Measurements from ENCODE around the gene MAGEA12. TPM values are rescaled to one million over a fixed set of nuclear protein-coding genes. Genes with fewer than 3 reads are reported as not detected.
"Not testable (repeated sequence)": the region's sequence is repeated elsewhere in the genome, so short reads cannot be mapped to it uniquely, and the experiment has no call there.

MAGEA12 gene, protein sequence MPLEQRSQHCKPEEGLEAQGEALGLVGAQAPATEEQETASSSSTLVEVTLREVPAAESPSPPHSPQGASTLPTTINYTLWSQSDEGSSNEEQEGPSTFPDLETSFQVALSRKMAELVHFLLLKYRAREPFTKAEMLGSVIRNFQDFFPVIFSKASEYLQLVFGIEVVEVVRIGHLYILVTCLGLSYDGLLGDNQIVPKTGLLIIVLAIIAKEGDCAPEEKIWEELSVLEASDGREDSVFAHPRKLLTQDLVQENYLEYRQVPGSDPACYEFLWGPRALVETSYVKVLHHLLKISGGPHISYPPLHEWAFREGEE
- not detected for total RNA-seq

DNA sequence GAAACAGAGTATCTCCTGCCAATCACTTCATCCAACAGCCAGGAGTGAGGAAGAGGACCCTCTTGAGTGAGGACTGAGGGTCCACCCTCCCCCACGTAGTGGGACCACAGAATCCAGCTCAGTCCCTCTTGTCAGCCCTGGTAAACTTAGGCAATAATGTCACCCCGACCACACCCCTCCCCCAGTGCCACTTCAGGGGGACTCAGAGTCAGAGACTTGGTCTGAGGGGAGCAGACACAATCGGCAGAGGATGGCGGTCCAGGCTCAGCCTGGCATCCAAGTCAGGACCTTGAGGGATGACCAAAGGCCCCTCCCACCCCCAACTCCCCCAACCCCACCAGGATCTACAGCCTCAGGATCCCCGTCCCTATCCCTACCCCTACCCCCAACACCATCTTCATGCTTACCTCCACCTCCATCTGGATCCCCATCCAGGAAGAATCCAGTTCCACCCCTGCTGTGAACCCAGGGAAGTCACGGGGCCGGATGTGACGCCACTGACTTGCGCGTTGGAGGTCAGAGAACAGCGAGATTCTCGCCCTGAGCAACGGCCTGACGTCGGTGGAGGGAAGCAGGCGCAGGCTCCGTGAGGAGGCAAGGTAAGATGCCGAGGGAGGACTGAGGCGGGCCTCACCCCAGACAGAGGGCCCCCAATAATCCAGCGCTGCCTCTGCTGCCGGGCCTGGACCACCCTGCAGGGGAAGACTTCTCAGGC lies at the start of gene MAGEA12, which contains the start of gene CSAG1:
Gene MAGEA12 (plus strand): TSS at position 497 of the 715 bp plus-strand sequence. CDS start 2,405 bp downstream, outside the sequence.
Gene CSAG1 (minus strand): TSS at position 461 of the 715 bp plus-strand sequence. CDS start 1,261 bp downstream, outside the sequence.
- TF ChIP-seq, protein P1, sequence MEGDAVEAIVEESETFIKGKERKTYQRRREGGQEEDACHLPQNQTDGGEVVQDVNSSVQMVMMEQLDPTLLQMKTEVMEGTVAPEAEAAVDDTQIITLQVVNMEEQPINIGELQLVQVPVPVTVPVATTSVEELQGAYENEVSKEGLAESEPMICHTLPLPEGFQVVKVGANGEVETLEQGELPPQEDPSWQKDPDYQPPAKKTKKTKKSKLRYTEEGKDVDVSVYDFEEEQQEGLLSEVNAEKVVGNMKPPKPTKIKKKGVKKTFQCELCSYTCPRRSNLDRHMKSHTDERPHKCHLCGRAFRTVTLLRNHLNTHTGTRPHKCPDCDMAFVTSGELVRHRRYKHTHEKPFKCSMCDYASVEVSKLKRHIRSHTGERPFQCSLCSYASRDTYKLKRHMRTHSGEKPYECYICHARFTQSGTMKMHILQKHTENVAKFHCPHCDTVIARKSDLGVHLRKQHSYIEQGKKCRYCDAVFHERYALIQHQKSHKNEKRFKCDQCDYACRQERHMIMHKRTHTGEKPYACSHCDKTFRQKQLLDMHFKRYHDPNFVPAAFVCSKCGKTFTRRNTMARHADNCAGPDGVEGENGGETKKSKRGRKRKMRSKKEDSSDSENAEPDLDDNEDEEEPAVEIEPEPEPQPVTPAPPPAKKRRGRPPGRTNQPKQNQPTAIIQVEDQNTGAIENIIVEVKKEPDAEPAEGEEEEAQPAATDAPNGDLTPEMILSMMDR (IDR thresholded peaks at IDR 0.05), result no peak
- no peak for ATAC-seq (ENCODE audit: low FRiP score)
- no peak for DNase-seq (ENCODE audit: low spot score)

DNA sequence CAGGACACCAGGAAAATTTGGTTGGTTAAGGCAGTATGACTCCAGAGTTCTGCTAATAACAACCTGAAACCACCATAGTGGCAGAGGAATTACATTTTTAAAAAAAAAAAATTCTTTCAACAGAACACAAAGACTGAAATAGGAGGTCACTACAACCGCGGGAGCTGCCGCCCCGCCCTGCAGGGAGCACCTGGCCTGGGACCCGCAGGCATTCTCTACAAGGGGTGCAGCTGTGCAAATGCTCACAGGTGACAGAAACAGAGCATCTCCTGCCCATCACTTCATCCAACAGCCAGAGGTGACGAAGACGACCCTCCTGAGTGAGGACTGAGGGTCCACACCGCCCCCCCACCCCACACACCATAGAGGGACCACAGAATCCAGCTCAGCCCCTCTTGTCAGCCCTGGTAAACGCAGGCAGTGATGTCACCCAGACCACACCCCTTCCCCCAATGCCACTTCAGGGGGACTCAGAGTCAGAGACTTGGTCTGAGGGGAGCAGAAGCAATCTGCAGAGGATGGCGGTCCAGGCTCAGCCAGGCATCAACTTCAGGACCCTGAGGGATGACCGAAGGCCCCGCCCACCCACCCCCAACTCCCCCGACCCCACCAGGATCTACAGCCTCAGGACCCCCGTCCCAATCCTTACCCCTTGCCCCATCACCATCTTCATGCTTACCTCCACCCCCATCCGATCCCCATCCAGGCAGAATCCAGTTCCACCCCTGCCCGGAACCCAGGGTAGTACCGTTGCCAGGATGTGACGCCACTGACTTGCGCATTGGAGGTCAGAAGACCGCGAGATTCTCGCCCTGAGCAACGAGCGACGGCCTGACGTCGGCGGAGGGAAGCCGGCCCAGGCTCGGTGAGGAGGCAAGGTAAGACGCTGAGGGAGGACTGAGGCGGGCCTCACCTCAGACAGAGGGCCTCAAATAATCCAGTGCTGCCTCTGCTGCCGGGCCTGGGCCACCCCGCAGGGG lies 35.3 kb upstream of the MAGEA12 start, which contains the start of gene MAGEA3:
Gene MAGEA3 (plus strand): TSS at position 843 of the 980 bp plus-strand sequence. CDS start 2,039 bp downstream, outside the sequence.
- DNase-seq (ENCODE audit: low spot score); ATAC-seq (ENCODE audit: low FRiP score): not testable (repeated sequence)

DNA sequence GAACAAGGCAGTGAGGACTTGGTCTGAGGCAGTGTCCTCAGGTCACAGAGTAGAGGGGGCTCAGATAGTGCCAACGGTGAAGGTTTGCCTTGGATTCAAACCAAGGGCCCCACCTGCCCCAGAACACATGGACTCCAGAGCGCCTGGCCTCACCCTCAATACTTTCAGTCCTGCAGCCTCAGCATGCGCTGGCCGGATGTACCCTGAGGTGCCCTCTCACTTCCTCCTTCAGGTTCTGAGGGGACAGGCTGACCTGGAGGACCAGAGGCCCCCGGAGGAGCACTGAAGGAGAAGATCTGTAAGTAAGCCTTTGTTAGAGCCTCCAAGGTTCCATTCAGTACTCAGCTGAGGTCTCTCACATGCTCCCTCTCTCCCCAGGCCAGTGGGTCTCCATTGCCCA lies 33.2 kb upstream of the MAGEA12 start:
- not testable (repeated sequence) for ATAC-seq (ENCODE audit: low FRiP score); DNase-seq (ENCODE audit: low spot score)

DNA sequence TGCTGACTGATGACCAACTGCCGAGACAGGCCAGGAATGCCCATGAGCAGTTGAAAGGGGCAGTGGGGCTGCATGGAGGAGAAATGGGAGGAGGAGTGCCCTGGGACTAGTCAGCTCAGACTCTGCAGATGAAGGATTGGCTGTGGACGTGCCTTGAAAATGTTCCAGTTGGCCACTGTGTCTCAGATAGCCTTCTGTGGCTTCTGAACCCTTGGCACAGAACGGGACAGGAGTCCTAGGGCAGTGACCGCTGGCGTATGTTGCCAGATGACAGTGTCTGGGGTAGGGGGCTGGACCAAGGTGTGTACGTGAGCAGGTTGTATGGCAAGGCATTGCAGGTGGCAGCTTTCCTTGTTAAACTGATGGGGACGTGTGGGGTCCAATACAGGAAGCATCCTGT lies 27.1 kb upstream of the MAGEA12 start:
- not testable (repeated sequence) for DNase-seq (ENCODE audit: low spot score); ATAC-seq (ENCODE audit: low FRiP score)

DNA sequence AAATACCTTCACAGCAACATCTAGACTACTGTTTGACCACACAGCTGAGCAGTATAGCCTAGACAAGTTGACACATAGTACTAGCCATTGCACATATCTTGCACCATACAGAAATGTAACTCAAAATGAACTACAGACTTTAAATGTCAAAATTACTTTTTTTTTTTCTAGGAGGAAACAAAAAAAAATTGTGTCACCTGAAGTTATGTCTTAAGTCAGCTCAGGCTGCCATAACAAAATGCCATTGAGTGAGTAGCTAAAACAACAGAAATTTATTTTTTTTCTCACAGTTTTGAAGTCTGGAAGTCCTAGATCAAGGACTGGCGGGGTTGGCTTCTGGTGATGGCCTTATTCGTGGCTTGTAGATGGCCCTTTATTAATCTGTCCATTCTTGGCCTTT lies 24.4 kb upstream of the MAGEA12 start, which contains the start of gene CSAG2:
Gene CSAG2 (minus strand): TSS at position 101 of the 400 bp plus-strand sequence. CDS start 161 bp downstream, outside the sequence.
- not testable (repeated sequence) for ATAC-seq (ENCODE audit: low FRiP score); DNase-seq (ENCODE audit: low spot score)

DNA sequence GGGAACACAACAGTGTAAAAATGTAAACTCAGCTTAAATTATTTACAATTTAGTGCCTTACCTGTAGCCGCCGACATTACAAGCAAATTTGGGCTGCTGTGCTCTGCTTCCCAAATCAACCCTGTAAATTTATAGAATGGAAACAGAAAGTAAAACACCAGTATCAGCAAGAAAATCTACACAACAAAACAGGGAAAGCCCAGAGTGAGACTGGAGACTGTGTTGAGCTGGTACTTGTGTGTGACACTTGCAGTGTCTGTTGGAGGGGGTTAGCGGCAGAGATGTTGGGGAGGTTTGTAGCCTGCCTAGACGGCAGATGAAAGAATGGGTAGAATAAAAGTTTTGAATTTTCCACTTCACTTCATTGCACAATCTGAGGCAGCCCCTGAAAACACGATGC lies 20.4 kb upstream of the MAGEA12 start:
- not testable (repeated sequence) for ATAC-seq (ENCODE audit: low FRiP score); DNase-seq (ENCODE audit: low spot score)

DNA sequence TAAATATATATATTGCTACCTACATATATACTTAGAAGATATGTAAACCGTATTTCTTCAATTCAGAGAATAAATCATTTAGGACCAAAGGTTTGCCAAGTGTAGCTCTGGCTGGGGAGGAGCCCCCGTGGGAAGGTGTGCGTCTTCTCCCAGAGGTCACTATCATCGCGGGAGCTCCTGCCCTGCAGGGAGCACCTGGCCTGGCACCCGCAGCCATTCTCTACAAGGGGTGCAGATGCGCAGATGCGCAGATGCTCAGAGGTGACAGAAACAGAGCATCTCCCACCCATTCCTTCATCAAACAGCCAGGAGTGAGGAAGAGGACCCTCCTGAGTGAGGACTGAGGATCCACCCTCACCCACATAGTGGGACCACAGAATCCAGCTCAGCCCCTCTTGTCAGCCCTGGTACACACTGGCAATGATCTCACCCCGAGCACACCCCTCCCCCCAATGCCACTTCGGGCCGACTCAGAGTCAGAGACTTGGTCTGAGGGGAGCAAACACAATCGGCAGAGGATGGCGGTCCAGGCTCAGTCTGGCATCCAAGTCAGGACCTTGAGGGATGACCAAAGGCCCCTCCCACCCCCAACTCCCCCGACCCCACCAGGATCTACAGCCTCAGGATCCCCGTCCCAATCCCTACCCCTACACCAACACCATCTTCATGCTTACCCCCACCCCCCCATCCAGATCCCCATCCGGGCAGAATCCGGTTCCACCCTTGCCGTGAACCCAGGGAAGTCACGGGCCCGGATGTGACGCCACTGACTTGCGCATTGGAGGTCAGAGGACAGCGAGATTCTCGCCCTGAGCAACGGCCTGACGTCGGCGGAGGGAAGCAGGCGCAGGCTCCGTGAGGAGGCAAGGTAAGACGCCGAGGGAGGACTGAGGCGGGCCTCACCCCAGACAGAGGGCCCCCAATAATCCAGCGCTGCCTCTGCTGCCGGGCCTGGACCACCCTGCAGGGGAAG lies 19.5 kb upstream of the MAGEA12 start, which contains the start of gene MAGEA2B:
Gene MAGEA2B (plus strand): TSS at position 814 of the 973 bp plus-strand sequence. CDS start 2,479 bp downstream, outside the sequence.
- not testable (repeated sequence) for DNase-seq (ENCODE audit: low spot score); ATAC-seq (ENCODE audit: low FRiP score)

DNA sequence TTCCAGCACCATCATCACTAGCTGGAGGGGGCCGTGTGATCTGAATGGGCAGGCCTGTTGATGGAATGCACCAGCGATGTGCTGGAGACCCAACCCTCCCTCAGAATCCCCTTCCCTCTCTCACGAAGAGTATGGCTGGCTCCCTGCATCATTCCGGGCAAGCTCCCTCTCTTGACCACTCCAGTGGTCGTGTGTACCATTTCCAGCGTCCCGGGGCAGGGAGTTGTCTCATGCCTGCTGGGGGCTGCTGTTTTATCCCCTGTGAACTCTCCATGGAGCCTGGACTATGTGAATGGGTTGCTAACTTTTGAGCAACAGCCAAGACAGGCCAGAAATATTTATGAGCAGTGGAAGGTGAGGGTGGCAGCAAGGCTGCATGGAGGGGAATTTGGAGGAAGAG lies 8.1 kb upstream of the MAGEA12 start:
- ATAC-seq (ENCODE audit: low FRiP score) (no peak), DNase-seq (ENCODE audit: low spot score) (no peak)
- TF ChIP-seq, protein P1 (IDR thresholded peaks at IDR 0.05), result no peak

DNA sequence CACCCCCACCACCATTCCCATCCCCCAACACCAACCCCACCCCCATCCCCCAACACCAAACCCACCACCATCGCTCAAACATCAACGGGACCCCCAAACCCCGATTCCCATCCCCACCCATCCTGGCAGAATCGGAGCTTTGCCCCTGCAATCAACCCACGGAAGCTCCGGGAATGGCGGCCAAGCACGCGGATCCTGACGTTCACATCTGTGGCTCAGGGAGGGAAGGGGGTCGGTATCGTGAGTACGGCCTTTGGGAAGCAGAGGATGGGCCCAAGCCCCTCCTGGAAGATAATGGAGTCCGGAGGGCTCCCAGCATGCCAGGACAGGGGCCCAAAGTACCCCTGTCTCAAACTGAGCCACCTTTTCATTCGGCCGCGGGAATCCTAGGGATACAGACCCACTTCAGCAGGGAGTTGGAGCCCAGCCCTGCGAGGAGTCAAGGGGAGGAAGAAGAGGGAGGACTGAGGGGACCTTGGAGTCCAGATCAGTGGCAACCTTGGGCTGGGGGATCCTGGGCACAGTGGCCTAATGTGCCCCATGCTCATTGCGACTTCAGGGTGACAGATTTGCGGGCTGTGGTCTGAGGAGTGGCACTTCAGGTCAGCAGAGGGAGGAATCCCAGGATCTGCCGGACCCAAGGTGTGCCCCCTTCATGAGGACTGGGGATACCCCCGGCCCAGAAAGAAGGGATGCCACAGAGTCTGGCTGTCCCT lies 744 bp downstream of the MAGEA12 start:
- not testable (repeated sequence) for DNase-seq (ENCODE audit: low spot score); ATAC-seq (ENCODE audit: low FRiP score)
